D721Med (cell line): ENCODE results near the gene UNC45B.

ENCODE experiments used
- DNase-seq: peaks from one replicate; pipeline ENCODE4 v3.0.0; 2011; ENCODE audit warnings: low spot score; ENCODE audit not compliant: insufficient read length
- FAIRE-seq: peaks from 2 replicates; lab custom pipeline; 2011; peaks lifted over from hg19 to GRCh38; lab: Jason Lieb, UNC
- TF ChIP-seq, protein P1 (sequence below): IDR thresholded peaks from 2 replicates; pipeline ENCODE4 v1.5.1; 2012; ENCODE audit warnings: mild to moderate bottlenecking, control low read depth; ENCODE audit not compliant: insufficient read depth; ENCODE audit errors: missing control alignments

Gene UNC45B

DNA sequence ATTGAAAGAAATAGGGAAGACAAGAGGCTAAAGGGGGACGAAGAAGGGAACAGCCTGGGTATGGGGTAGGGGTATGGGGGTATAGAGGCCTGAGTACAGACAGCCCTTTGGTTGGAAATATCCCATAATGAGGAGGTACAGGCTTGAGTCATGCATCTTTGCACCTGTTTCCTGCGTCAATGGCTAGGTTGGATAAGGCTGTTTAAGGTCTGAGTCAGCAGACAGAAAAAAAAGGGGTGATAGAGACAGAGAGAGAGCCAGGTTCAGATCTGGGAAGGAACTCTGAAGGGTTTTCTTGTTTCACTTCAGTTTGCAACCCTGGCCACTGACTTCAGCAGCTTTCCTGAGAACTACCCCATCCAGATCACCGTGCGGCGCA is 17.7 kb upstream of the UNC45B start:
- FAIRE-seq, result no peak

DNA sequence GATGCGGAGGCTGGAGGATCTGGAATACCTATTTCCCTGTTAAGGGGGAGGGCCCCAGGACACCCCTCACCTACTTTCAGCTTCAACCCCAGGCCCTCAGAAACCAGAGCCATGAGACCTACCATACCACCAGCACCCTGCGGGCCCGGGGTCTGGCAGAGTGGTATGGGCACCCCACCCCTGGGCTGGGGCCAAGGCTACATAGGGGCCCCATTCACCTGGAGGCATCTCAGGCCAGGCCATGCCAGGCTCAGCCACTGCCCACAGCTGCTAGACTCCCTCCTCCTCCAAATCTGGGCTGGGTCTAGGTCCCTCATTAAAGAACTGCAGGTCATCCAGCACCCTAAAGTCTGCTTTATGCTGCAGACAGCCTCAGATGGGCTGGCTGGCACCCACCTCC is 17.2 kb upstream of the UNC45B start:
- TF ChIP-seq, protein P1, sequence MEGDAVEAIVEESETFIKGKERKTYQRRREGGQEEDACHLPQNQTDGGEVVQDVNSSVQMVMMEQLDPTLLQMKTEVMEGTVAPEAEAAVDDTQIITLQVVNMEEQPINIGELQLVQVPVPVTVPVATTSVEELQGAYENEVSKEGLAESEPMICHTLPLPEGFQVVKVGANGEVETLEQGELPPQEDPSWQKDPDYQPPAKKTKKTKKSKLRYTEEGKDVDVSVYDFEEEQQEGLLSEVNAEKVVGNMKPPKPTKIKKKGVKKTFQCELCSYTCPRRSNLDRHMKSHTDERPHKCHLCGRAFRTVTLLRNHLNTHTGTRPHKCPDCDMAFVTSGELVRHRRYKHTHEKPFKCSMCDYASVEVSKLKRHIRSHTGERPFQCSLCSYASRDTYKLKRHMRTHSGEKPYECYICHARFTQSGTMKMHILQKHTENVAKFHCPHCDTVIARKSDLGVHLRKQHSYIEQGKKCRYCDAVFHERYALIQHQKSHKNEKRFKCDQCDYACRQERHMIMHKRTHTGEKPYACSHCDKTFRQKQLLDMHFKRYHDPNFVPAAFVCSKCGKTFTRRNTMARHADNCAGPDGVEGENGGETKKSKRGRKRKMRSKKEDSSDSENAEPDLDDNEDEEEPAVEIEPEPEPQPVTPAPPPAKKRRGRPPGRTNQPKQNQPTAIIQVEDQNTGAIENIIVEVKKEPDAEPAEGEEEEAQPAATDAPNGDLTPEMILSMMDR, result no peak
- FAIRE-seq, result no peak
- DNase-seq, result no peak

More for the DNA sequence above, 17.7 kb upstream of the UNC45B start:
- TF ChIP-seq, protein P1, result no peak
- no peak for DNase-seq

DNA sequence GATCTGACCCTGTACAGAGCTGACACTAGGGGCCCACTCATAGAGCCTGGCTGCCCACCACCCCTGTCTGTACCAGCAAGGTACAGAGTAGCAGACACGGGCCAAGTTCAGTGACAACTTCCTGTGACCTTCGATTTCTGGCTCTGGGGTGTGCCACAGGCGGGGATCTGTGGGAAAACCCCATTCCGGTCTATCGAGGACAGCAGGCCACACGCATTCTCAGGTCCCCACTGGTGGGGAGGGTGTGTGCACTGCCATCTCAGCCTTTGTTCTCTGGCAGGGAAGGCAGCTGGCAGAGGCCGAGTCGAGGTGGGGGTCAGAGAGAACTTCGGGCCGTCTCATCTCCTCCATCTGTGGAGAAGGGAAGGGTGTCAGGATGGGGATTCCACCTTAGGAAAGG is 15.5 kb upstream of the UNC45B start:
- no peak for DNase-seq
- FAIRE-seq, result no peak
- TF ChIP-seq, protein P1, result no peak

- DNase-seq (no peak), FAIRE-seq (no peak)
- TF ChIP-seq, protein P1, result no peak
Observed at GRCh38 chr17:35132816-35133550, 14.6 kb upstream of the UNC45B start.

DNA sequence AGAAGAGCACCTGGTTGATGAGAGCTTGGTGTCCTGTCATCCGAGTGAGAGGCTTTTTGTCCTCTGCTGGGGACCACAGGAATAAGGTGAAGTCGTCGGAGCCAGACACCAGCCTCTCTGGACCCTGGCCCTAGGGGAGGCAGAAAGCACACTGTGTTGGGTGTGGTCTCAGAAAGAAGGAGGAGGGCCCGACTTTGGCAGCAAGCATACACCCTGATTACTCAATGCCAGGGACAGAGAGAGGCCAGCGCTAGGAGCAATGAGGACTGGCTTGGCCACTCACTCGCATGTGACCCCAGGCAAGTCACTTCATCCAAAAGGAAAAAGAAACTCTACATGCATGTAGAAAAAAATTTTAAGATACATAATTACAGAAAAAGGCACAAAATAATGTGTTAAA is 12.3 kb upstream of the UNC45B start:
- FAIRE-seq, result no peak
- TF ChIP-seq, protein P1, result no peak
- DNase-seq, result no peak

DNA sequence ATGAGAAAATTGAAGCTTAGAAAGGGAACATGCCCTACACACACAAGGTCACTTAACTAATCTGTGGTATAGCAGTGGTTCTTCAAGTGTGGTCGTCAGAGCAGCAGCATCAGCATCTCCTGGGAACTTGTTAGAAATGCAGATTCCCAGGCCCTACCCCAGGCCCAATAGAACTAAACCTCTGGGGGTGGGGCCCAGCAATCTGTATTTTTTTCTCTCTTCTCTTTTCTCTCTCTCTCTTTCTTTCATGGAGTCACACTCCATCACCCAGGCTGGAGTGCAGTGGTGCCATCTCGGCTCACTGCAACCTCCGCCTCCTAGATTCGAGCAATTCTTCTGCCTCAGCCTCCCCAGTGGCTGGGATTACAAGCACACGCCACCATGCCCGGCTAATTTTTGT is 9.4 kb upstream of the UNC45B start:
- FAIRE-seq, result no peak
- no peak for DNase-seq
- TF ChIP-seq, protein P1, result no peak
